ENCODE measurements around the gene GNG3. TPM values are rescaled to one million over a fixed set of nuclear protein-coding genes. Genes with fewer than 3 reads are reported as not detected.
"Not testable (repeated sequence)": the region's sequence is repeated elsewhere in the genome, so short reads cannot be mapped to it uniquely, and the experiment has no call there.

Gene GNG3
- total RNA-seq (2014; rRNA removed; shearing (Covaris generic)): not detected in 2 replicates

- no peak for DNase-seq (ENCODE audit: low spot score)
These were observed at the start of gene GNG3, which contains the start of gene BSCL2 for GRCh38 chr11:62707277-62707861. GNG3 (plus strand) TSS chr11:62707676; CDS start chr11:62708296, 620 bp downstream. BSCL2 (minus strand) TSS chr11:62707424; CDS start chr11:62707195, 229 bp downstream.

DNA sequence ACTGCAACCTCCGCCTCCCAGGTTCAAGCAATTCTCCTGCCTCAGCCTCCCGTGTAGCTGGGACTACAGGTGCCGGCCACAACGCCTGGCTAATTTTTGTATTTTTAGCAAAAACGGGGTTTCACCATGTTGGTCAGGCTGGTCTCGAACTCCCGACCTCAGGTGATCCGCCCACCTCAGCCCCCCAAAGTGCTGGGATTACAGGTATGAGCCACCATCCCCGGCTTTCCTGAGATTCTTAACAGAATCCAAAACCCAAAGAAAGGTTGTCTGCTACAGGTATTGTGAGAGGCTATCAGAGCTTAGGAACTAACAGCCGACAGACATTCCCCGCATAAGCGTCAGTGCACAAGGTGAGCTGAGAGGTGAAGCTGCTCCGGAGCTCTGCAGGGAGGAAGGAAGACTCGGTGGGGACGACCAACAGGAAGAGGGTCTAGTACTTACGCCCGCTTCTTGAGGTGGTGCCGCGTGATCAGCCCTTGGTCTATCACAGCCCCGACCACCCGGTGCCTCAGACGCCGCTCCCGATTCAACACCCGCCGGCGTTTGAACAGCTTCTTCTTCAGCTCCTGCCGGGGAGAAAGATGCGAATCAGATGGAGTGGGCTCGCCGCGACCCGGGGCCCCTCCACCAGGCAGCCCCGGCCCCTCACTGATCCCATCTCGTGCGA, 42.9 kb upstream of the GNG3 start:
- peak; percentile 78 for DNase-seq (ENCODE audit: low spot score)

- DNase-seq (ENCODE audit: low spot score): peak; percentile 95
These were observed 42.3 kb upstream of the GNG3 start, which contains the start of the genes C11orf98 and CSKMT for GRCh38 chr11:62665075-62665598. C11orf98 (minus strand) TSS chr11:62665210; CDS start chr11:62665169, 41 bp downstream. CSKMT (plus strand) TSS chr11:62665312; CDS start chr11:62665880, 568 bp downstream.

DNA sequence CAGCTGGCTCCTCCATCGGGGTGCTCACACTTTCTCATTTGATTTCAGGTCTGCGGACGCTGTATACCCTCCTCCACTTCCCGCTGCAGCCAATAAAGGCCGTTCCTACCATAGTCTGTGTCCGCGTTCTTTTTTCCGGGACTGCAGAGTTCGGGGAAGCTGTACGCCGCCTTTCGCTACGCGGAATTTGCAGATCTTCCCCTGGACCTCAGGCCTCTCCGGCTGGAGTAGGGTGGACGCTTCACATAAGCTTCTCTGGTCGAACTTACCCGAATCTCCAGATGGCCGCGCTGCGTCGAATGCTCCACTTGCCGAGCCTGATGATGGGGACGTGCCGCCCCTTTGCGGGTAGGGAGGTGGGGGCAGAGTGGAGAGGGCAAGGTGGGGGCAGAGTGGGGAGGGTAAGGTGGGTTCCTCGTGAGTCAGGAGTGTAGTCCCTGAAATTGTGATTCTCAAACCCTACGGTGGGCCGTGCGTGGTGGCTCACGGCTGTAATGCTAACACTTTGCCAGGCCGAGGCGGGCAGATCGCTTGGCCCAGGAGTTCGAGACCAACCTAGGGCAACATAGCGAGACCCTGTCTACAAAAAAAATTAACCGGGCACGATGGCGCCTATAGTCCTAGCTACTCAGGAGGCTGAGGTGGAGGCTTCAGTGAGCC, 41.7 kb upstream of the GNG3 start:
- DNase-seq (ENCODE audit: low spot score): peak; percentile 73

- no peak for DNase-seq (ENCODE audit: low spot score)
These were observed 41.1 kb upstream of the GNG3 start for GRCh38 chr11:62666259-62666926.

DNA sequence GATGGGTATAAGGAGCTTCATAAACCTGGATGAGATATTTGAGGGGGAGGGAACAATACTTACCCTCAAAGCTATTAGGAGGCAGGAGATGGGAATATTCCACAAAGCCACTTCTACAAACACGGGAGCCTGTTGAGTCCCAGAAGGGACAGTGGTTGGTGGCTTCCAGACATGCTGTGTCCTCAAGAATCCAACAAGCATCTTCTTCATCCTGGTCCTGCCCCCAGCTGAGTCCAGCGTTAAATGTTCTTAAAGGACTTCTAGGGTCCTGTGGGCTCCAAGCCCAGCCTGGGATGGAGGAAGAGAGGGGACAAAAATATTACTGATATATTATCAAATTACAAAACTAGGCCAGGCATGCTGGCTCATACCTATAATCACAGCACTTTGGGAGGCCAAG, 40.0 kb upstream of the GNG3 start:
- DNase-seq (ENCODE audit: low spot score): no peak

DNA sequence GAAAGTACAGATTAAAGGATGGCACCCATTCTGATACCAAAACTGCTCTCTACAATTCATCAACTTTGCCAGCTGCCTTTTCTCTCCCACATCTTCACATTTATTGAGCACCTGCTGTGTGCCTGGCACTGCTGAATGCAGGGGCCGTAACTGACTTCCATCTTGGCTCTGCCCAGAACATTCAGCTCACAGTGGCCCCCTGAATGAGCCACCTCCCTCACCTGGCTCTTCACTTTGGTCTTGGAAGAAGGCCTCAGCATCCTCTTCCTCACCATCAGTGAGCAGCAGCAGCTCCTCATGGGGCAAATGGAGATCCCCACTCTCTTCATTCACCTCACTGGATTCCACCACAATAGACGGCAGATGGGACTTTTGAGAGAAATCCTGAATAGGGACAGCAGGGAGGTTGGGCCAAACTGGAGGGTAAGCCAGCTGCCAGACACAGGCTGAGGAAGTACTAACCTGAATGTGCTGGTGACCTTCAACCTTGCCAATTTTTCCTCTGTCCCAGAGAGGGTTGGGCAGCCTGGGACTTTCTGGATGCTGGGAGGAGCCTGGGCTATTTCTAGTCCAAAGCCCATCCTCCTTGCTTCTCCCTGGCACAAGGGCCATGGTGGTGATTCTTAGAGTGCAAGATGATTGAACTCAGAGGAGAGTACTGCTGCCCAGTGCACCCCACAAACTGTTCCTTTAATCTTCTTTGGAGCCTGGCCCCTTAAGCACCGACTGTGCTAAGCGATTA, 37.9 kb upstream of the GNG3 start:
- DNase-seq (ENCODE audit: low spot score): peak; percentile 69

DNA sequence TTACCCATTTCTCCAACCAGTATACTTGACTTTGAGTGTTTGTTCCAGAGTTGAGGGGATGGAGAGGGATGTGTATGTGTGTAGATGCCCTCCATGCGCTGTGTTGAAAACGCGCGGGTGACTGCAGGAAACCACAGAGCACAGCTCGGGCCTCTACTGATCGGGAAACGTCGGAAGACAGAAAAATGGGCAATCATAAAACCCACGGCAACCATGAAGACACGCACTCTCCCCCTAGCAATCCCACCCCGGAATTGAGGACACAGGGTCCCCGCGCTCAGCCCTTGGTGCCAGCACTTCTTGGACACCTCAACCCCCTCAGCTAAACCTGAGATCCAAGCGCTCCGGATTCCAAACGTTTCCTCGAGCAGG, 36.3 kb upstream of the GNG3 start:
- no peak for DNase-seq (ENCODE audit: low spot score)

- DNase-seq (ENCODE audit: low spot score): peak; percentile 96
These were observed 35.7 kb upstream of the GNG3 start, which contains the start of the genes LBHD1 and UQCC3 for GRCh38 chr11:62671608-62672389. LBHD1 (minus strand) TSS chr11:62672267; CDS start chr11:62670031, 2,236 bp downstream. UQCC3 (plus strand) TSS chr11:62671673; CDS start chr11:62671746, 73 bp downstream.

DNA sequence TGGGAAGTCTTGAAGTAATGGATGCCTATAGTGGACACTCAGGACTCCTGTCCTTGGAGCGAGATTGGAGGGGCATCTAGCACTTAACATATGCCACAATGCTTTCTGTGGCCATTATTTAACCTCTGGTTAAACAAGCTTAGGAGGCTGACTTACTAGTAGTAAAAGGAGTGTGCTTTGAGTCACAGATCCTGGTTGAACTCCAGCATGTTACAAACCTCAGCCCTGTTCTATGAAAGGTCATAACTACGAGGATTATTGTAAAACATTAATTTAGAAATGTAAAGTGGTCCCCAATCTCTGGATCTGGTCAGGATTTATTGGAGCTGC, 34.3 kb upstream of the GNG3 start:
- no peak for DNase-seq (ENCODE audit: low spot score)

DNA sequence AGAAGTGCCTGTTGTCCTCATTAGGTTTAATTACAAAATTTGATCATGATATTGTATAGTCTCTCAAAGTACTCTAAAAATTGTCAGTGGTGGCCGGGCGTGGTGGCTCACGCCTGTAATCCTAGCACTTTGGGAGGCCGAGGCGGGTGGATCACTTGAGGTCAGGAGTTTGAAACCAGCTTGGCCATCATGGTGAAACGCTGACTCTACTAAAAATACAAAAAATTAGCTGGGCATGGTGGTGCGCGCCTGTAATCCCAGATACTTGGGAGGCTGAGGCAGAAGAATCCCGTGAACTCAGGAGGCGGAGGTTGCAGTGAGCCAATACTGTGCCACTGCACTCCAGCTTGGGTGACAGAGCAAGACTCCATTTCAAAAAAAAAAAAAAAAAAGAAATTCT, 32.1 kb upstream of the GNG3 start:
- DNase-seq (ENCODE audit: low spot score): not testable (repeated sequence)

GRCh38 chr11:62676698-62677097, 30.8 kb upstream of the GNG3 start:
- DNase-seq (ENCODE audit: low spot score): no peak

DNA sequence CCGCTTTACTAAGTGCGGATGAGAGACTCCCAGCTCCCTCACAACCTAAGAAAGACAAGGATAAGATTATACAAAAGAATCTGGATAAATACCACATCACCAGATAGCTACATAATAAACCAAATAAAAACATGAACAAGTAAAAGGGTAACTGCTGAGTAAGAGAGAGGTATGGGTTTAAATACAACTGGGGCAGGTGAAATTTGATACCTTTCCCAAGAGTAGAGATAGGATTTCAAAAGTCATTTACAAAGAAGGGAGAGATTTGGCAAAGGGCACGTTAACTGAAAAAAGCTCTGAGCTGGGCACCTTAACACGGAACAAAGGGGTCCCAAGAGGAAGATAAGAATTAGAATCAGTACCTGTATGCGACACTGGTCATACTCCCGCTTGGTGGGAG, 30.3 kb upstream of the GNG3 start:
- no peak for DNase-seq (ENCODE audit: low spot score)

DNA sequence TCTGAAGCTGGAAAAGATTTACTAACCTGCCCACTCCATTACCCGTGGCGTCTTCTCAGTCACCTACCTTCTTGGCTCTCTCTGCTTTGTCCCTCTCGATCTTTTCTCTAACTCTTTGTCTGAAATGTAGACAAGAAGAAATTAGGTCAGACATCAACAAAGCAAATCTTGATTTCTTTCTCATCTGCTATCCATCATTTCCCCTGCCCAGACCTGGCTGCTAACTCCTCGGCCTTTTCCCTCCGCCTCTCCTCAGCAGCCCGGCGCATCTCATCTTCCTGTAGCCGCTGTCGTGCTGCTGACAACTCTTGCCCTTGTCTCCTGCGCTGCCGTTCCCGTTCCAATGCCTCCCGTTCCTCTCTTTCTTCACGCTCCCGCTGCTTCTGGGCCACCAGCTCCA, 29.8 kb upstream of the GNG3 start:
- no peak for DNase-seq (ENCODE audit: low spot score)

DNA sequence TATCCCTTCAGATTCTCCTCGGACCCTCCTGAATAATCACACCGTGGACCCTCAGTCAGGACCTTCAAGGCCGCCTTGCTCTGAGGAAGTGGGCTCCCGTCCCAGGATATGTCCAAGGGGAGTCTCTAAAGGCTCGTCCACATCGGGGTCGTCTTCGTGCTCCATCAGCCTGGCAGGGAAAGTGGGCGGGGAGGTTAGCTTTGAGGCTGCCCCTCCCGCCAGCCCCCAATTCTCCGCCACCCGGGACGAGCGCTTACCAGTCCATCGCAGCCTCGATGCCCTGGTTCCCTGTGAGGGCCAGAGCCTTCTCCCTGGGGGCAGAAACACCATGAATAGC, 29.1 kb upstream of the GNG3 start:
- DNase-seq (ENCODE audit: low spot score): no peak

DNA sequence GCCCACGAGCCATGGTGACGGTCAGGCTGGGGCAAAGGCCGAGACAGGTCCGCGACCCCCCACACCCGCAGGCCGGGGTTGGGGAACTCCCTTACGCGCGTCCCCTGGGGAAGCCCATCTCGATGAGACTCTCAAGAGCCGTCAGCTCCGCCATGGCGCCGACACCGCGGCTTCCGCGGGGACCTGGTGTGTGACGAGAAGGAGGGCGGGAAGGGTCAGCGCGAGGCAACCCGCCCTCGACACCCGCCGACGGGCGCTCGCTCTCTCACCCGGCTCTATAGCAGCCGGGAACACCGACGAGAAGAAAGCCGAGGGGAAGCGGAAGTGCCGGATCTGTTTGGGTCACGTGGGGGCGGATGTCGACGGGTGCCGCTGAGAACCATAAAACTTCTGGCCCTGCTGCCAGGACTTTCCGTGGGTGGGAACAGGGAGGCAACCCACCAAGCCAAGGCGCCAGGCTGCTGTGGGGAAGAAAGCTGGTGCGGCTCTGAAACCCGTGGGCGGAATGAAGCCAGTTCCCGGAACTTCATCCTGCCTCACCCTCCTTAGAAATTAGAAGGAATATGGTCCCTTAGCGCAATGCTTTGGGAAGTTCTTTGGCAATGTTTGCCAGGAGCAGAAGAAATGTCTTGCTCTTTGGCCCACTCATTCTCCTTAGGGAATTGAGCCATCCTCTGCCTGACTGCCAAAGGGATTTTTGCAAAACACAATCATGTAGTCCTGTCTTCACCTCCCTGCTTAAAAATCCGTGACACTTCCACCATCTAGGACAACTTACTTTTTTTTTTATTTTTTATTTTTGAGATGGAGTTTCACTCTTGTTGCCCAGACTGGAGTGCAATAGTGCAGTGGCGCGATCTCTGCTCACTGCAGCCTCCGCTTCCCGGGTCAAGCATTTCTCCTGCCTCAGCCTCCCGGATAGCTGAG, 28.4 kb upstream of the GNG3 start, which contains the start of gene UBXN1:
TSS of gene UBXN1 (minus strand) at position 304 of the 927 bp plus-strand sequence. CDS start at position 154, 150 bp downstream.
- DNase-seq (ENCODE audit: low spot score): peak; percentile 91

- peak; percentile 87 for DNase-seq (ENCODE audit: low spot score)
These were observed 26.6 kb upstream of the GNG3 start for GRCh38 chr11:62680825-62681240.

DNA sequence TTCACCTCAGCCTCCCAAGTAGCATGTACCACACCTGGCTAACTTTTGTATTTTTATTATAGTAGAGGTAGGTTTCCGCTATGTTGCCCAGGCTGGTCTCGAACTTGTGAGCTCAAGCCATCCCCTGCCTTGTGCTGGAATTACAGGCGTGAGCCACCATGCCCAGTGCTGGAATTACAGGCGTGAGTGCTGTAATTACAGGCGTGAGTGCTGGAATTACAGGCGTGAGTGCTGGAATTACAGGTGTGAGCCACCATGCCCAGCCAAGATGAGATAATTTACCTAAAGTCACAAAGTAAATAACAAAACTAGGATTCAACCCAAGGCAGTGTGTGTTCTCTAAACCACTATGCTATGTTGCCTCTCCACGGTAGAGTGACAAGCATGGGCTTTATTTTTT, 25.0 kb upstream of the GNG3 start:
- DNase-seq (ENCODE audit: low spot score): no peak
